Measurements from ENCODE around the gene CFAP54.

- TF ChIP-seq POLR2A (IDR thresholded peaks at IDR 0.05): no peak
- TF ChIP-seq CTCF (IDR thresholded peaks at IDR 0.05): no peak
Observed at GRCh38 chr12:96465896-96466295, 23.5 kb upstream of the CFAP54 start.

All from esophagus squamous epithelium (tissue), 4 donors.